8988T (cell line): Measurements from ENCODE around the gene POU5F1.
A peak's percentile ranks its signal among the peaks of the same experiment; 100 is the strongest.
"Not testable (repeated sequence)": the region's sequence is repeated elsewhere in the genome, so short reads cannot be mapped to it uniquely, and the experiment has no call there.

Experiments used
- DNase-seq: peaks from one replicate; pipeline ENCODE4 v3.0.0; 2011

The POU5F1 gene

DNA sequence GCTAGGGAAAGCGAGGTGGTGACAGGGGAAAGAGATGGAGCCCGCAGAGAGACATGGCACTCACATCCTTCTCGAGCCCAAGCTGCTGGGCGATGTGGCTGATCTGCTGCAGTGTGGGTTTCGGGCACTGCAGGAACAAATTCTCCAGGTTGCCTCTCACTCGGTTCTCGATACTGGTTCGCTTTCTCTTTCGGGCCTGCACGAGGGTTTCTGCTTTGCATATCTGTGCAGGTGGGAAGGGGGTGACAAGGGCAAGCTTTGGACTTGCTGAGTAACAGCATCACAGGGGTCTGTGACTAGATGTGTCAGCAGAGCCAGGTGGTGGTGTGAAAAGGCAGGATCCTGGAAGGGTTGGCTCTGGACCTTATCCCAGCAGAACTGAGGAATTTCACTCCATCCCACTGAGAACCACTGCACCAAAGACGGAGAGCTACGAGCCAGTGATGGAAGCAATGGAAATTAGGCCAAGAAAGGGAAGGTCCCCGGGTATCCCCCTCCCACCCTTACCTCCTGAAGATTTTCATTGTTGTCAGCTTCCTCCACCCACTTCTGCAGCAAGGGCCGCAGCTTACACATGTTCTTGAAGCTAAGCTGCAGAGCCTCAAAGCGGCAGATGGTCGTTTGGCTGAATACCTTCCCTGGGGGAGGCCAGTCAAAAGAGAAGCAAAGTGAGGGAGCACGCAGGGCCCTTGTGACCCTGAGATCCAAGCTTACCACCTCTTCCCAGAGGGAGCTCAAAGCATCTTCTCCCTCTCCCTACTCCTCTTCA is 5.2 kb downstream of the POU5F1 start:
- DNase-seq, result not testable (repeated sequence)

DNA sequence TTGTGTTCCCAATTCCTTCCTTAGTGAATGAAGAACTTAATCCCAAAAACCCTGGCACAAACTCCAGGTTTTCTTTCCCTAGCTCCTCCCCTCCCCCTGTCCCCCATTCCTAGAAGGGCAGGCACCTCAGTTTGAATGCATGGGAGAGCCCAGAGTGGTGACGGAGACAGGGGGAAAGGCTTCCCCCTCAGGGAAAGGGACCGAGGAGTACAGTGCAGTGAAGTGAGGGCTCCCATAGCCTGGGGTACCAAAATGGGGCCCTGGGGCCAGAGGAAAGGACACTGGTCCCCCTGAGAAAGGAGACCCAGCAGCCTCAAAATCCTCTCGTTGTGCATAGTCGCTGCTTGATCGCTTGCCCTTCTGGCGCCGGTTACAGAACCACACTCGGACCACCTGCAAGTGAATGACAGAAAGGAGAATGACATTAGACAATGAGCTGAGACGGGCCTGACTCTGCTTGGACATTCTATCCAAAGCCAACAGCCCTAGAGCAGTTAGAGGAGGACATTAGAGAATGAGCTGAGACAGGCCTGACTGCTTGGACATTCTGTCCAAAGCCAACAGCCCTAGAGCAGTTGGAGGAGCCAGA is 5.9 kb downstream of the POU5F1 start:
- DNase-seq, result not testable (repeated sequence)

DNA sequence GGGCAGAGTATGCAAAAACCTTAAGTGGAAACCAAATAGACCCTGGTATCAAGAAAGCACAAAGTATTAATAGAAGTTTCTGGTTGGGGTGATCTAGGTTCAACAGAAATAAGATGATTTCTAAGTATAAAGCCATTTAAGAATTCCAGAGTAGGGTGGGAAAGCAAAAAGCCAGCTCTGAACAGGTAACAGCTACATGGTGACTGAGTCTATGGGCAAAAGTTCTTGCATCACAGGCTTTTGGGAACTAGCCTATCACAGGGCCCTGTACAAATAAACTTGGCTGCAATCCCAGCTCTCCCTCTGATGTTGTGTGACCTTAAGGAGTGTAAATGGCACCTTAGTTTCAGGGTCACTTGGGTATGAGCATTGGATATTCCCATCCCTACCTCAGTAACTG is 6.6 kb downstream of the POU5F1 start:
- DNase-seq, result no peak

DNA sequence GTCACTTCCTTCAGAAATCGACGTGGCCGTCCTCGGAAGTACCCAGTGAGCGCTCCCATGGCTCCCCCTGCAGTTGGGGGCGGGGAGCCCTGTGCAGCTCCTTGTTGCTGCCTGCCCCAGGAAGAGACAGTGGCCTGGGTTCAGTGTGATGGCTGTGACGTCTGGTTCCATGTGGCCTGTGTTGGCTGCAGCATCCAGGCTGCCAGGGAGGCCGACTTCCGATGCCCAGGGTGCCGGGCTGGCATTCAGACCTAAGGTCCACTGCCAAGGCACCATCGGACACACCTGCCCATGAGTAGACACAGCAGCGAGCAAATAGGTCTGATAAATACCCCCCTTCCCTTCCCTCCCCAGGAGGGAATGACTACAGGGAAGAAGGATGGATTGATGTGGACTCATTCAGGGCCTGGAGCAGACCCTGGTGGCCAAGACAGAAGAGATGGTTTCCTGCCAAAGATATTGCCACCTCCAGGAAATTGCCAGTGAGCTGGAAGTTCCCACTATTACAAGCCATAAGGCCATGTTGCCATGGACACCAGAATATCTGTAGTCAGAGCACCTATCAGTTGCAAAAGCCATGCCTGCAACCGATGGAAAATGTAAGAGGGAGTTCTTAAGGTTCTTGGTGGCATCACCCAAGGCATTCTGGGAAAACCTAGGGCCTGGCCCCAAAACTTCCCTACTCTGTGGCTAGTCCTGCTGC is 7.9 kb downstream of the POU5F1 start:
- DNase-seq, result no peak

DNA sequence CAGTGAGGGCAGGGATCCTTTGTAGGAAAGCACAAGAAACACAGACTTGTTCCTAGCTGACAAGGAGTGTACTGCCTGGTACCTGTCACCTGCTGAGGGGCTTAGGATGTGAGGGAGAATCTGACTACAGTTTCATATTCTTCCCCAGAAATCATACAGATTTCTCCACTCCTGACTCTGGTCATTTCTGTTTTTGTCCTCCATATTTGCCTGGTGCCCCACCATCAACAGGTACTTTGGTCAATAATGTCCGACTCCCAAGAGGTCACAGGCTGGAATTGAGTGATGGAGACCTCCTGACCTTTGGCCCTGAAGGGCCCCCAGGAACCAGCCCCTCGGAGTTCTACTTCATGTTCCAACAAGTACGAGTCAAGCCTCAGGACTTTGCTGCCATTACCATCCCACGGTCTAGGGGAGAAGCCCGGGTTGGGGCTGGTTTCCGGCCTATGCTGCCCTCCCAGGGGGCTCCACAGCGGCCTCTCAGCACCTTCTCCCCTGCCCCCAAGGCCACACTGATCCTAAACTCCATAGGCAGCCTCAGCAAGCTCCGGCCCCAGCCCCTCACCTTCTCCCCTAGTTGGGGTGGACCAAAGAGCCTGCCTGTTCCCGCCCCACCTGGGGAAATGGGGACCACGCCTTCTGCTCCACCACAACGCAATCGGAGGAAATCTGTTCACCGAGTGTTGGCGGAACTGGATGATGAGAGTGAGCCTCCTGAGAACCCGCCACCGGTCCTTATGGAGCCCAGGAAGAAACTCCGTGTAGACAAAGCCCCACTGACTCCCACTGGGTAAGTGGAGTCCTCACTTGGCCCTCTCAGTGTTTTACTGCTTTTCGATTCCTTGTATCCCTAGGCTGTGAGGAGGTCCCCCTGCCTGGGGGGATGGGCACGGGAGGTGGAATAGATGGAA is 9.0 kb downstream of the POU5F1 start:
- no peak for DNase-seq

DNA sequence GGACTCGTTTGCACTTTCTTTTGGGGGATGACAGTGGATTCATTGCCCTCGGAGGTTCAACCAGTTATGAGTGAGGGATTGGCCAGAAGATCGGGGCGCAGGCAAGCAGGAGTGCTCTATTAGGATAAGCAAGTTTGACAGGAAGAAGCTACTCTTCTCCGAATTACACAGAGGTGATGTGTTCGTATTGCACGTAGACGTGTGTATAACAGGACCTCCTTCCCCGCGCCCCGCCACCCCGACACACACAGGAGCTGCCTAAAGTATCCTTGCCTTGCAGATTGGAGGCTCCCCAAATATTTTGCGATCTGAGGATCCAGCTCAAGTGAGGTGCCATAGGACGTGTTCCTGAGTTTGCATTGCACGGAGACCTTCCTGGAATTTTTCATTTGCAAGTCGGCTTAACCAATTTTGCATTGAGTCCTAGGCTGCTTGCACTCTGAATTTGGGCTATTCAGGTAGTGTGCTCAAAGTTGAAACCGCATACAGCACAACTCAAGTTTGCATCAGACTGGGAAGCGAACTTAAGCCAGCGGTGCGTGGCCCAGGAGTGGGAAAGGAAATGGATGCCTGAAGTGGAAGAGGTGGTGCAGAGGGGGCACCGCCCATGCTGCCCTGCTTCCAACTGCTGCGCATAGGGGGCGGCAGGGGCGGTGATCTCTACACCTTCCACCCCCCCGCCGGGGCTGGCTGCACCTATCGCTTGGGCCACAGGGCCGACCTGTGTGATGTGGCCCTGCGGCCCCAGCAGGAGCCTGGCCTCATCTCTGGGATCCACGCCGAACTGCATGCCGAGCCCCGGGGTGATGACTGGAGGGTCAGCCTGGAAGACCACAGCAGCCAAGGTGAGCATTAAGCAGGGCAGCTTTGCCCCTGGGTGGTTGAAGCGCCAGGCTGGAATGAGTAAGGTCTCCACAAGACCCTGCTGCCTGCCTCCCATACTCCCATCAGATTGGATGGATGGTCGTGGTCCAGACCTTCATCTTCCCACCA is 11.3 kb downstream of the POU5F1 start:
- peak; percentile 65 for DNase-seq

DNA sequence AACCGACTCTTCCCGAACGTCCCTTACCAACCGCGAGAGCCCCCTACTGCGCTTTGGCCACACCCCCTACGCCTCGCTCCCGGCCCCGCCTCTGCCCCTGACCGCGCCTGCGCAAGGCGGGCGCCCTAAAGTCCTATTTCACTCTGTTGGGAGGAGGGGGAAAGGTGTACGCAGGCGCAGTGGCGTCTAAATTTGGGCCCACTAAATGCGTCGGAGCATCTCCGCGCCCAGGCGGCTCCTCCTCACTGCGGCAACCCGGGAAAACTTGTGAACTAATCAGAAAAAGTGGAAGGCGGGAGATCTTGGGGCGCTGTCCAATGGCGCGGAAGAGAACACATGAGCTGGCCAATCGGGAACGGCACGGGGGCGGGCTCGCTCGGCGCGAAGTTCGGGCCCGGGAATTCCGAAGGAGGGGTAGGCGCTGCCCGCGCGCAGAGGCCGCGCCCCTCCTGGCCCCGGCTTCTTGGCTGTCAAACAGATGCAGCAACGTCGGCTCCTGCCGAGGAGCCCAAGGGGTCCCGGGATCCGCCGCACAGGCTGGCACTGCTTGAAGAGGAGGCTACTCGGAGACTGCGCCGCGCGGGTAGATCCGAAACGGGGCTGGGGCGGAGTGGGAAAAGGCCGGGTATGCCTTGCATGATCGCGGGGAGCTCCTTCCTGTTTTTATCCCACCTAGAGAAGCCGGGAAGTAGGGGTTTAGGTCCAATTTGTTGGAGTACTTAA is 12.2 kb downstream of the POU5F1 start, which contains the start of gene TCF19:
TCF19 (plus strand) TSS at position 450 of the 723 bp plus-strand sequence. CDS start 881 bp downstream, outside the sequence.
- peak; percentile 97 for DNase-seq

DNA sequence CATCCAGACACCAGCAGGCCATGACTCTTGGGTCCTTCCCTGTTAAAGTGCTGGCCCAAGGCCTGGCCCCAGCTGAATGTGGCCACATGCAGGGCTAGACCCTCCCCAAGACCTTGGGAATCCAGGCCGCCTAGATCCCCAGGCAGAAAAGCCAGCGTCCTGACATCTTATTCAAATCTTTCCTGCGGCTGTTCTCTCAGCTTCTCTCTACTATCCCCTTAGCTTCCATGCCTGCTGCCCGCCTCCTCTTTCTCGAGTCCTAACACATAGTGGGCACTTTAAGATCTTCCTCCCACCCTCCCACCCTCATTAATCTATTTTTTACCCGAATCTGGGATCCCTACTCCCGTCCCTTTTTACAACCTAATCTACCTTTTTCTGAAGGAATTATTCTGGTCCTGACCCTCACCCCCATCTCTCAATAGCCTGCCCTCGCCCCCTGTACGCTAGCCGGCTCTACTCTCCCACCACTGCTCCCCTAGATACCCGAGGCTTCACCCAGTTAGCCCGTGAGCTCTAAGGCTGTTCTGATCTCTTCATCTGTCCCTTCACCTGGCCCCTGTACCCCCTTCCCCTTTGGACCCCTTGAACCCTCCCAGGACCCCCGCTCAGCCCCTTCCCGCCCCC is 12.9 kb downstream of the POU5F1 start, which contains the start of gene CCHCR1:
CCHCR1 (minus strand) TSS at position 290 of the 627 bp plus-strand sequence; CDS start at position 88, 202 bp downstream.
- DNase-seq, result no peak

DNA sequence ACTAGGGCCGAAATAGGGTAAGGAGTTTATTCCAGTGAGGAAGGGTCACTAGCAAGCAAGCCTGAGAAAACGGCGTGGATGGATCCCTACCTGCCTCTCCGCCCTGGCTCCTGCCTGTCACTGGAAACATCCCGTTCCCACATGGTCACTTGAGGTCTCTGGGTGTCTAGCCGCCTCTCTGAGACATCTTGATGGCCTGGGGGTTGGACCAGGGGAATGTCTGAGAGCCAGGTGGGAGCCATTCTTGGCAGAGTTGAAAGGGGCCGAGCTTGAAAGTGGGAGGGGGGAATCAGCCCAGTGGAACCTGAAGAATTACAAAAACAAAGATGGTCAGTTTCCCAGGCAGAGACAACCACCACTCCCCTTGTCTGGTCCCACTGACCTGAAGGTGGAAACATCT is 13.8 kb downstream of the POU5F1 start:
- DNase-seq, result no peak

DNA sequence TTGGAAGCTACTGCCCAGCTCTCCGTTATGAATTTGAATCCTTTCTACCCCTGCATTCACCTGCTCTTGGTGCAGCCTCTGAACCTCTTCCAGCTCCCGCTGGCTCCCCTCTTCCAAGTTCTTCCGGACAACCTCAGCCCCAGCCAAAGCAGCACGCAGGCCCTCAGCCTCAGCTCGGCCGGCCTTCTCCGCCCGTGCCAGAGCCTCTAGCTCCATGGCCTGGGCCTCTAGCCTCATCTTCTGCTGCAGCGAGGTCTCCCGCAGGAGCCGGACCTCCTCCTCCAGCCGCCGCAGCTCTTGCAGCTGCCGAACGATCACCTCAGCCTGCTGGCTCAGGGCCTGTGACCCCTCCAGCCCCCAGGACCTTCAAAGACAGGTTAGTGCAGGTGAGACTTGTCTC is 16.0 kb downstream of the POU5F1 start:
- no peak for DNase-seq

DNA sequence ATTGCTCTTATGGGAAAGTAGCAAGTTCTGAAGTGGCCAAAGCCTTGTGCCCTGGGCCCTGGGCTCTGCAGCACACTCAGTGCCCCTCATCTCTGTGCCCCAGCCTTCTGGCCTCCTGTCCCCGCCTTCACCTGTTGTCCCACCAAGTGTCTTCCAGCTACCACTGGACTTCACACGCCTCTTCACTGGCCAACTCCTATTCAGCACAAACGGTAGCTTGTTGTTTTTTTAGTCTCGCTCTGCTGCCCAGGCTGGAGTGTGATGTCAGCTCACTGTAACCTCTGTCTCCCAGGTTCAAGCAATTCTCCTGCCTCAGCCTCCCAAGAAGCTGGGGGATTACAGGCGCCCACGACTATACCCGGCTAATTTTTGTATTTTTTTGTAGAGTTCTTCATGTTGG is 17.7 kb downstream of the POU5F1 start:
- no peak for DNase-seq

DNA sequence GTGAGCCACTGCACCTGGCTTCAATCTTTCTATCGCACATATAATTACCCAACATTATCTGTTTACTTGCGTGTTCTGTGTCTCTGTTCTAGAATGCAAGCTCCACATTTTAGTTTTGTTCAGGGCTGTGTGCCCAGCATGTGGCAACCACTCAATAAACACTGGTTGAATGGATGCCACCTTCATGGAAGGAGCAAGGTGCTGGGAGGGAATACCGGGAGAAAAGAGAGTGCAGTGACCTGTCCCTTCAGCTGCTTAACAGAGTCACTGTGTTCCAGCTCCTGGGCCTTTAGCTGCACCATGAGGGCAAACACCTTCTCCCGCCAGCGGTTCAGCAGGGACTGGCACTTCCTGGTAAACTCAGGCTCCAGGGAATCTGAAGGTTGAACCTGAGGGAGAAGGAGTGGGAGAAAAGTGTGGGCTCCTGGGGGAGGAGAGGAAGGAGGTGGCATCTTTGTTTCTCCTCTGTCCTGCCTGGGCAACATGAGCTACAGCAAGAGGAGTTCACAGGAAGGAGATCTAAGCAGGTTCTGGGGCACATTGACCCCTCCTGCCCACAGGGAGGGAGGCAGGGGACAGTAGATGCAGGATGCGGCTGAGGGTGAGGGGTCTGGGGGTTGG is 20.5 kb downstream of the POU5F1 start:
- no peak for DNase-seq

DNA sequence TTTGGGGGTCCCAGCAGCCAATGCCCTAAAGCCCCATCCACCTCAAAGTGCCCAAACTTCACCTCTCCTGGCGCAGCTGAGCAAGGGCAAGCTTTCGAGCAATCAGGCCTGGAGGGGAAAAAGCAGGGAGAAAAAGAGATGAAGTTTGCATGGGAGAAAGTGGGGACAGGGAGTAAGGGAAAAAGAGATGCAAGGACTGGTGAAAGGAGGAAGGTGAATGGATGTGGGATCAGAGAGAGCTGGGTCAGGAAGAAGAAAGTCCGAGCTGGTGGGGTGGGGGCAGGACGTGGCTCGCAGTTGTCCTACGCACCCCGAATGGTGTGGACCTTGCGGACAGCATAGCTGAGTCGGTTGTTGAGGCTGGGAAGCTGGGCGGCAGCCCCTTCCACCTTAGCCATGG is 25.1 kb downstream of the POU5F1 start:
- DNase-seq, result no peak

DNA sequence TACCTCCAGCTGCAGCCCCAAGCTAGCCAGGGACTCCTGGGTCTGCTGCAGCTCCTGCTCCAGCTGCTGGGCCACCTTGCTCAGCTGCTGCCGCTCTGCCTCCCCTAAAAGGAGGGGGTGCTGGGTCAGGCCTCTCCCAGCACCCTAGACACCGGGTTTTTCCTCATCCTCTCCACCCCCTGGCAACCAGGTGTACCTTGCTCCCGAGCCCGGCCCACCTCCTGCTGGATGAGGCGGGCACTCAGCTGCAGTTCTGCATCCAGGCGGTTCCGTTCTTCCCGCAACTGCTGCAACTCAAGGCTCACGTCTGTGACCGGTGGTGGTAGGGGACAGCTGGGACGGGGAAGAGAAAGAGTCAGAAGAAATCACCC is 25.5 kb downstream of the POU5F1 start:
- no peak for DNase-seq

DNA sequence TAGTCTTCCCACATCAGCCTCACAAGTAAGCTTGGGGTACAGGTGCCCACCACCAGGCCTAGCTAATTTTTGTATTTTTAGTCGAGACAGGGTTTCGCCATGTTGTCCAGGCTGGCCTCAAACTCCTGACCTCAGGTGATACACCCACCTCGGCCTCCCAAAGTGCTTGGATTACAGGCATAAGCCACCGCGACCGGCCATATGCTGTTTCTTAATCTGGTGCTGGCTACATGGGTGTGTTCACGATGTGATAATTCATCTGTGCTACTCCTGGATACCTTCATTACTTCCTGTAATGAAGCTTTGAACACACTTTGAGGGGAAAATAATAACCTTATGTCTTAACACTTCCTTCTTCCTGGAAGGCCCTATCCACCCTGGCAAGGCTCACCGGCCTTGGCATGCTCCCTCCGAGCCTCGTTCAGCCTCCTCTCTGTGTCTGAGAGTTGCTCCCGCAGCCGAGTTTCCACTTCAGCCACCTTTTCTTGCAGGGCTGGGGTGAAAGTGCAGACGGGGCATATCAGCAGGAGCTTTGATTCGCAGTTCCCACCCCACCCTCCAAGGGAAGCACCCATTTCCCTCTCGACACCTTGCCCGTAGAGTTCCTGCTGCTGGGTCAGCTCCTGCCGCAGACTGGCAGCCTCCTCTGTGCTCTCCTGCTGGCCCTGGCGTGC is 26.0 kb downstream of the POU5F1 start:
- no peak for DNase-seq

DNA sequence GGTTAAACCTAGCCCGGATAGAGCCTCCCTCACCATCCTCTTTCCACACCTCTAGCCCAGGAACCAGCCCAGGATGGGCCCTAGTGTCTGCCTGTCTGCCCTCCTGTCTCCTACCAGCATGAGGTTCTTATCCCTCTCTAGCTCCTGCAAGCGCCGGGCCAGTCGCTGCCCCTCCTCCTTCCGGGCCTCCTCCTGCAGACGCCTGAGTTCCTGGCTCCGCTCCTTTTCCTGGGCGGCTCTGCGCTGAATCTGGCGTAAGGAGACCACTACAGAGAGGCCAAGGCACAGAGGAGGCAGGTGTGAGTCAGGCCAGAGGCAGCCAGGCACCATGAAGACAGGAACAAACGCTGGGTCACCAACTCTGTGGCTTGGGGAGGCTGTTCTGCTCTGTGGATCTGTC is 27.3 kb downstream of the POU5F1 start:
- DNase-seq, result peak; percentile 71

DNA sequence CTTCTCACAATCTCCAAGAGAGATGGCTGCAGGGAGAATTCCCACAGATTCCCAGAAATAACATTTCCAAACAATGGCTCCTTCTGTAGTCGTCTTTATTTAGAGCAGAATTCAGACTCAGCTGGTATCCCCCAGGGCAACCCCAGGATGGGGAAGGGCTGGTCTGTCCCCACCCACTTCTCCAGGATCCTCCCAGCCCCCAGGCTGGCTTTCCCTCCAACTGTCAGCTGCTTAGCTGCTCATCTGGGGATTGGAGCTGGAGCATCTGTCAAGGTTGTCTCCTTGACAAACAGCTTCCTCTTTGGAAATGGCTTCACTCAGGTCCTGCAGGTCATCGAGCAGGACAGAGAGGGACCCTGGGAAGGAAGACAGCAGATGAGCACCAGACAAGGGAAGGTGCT is 28.1 kb downstream of the POU5F1 start:
- DNase-seq, result no peak

DNA sequence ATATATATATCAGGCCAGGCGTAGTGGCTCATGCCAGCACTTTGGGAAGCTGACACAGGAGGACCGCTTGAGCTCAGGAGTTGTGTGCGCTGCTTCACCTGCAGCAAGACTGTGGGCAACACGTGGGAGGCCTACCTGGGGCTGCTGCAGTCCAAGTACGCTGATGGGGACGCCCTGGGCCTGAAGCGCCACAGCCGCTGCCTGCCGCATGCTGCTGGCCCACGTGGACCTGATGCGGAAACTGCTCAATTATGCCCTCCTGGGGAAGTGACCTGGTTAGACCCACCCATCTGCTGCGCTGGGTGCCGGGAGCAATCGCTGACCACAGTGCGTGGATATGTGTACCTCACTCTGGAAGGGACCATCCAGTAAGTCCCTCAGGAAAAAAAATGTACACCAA is 29.8 kb downstream of the POU5F1 start:
- DNase-seq, result no peak

DNA sequence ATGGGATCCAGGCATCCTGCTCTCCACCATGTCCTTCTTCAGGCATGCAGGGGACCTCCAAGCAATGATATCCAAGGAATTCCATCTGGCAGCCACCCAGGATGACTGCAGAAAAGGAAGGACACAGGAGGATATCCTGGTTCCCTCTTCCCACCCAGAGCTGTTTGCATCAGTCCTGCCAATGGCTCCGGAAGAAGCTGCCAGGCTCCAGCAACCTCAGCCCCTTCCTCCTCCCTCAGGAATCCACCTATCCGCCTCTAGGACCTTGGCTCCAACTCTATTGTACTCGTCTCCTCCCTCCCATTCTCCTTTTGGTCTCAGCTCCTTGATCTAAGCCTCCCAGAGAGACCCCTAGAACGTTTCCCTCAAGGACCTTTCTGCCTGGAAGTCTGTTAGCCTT is 30.9 kb downstream of the POU5F1 start:
- DNase-seq, result peak; percentile 62
